ENCODE data around the gene PALLD. TPM values are rescaled to one million over a fixed set of nuclear protein-coding genes. Genes with fewer than 3 reads are reported as not detected.

Gene PALLD
- total RNA-seq, 1 experiment from 2014 or later: 23.7 TPM

- H3K4me1 Mint-ChIP-seq: peaks cover 7% of the 10 kb centered on the region
- ChIA-PET CTCF (no interaction called here), POLR2A (no interaction called here)
- DNase-seq (ENCODE audit: low spot score) (no peak), ATAC-seq (no peak)
- TF ChIP-seq, protein P1, sequence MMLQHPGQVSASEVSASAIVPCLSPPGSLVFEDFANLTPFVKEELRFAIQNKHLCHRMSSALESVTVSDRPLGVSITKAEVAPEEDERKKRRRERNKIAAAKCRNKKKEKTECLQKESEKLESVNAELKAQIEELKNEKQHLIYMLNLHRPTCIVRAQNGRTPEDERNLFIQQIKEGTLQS (CRISPR knock-in tag; conservative IDR thresholded peaks at IDR 0.05): no peak
- TF ChIP-seq HMGA2 (CRISPR knock-in tag; IDR thresholded peaks at IDR 0.05) (no peak), CBFB (CRISPR knock-in tag; IDR thresholded peaks at IDR 0.05; ENCODE audit: low read depth) (no peak), FOXJ3 (CRISPR knock-in tag; IDR thresholded peaks at IDR 0.05; ENCODE audit: borderline replicate concordance) (no peak), TEAD1 (CRISPR knock-in tag; IDR thresholded peaks at IDR 0.05) (no peak), ZNF317 (CRISPR knock-in tag; IDR thresholded peaks at IDR 0.05; ENCODE audit: borderline replicate concordance, low read depth) (no peak), USF2 (CRISPR knock-in tag; IDR thresholded peaks at IDR 0.05) (no peak), JUN (CRISPR knock-in tag; IDR thresholded peaks at IDR 0.05) (no peak), MLX (CRISPR knock-in tag; IDR thresholded peaks at IDR 0.05) (no peak), KAT7 (CRISPR knock-in tag; IDR thresholded peaks at IDR 0.05; ENCODE audit: borderline replicate concordance) (no peak), GTF2I (CRISPR knock-in tag; conservative IDR thresholded peaks at IDR 0.05) (no peak), MXD4 (CRISPR knock-in tag; IDR thresholded peaks at IDR 0.05; ENCODE audit: borderline replicate concordance) (no peak), E2F5 (CRISPR knock-in tag; IDR thresholded peaks at IDR 0.05) (no peak), ZNF121 (CRISPR knock-in tag; IDR thresholded peaks at IDR 0.05) (no peak), SP1 (CRISPR knock-in tag; conservative IDR thresholded peaks at IDR 0.05) (no peak)
- TF ChIP-seq, protein P2, sequence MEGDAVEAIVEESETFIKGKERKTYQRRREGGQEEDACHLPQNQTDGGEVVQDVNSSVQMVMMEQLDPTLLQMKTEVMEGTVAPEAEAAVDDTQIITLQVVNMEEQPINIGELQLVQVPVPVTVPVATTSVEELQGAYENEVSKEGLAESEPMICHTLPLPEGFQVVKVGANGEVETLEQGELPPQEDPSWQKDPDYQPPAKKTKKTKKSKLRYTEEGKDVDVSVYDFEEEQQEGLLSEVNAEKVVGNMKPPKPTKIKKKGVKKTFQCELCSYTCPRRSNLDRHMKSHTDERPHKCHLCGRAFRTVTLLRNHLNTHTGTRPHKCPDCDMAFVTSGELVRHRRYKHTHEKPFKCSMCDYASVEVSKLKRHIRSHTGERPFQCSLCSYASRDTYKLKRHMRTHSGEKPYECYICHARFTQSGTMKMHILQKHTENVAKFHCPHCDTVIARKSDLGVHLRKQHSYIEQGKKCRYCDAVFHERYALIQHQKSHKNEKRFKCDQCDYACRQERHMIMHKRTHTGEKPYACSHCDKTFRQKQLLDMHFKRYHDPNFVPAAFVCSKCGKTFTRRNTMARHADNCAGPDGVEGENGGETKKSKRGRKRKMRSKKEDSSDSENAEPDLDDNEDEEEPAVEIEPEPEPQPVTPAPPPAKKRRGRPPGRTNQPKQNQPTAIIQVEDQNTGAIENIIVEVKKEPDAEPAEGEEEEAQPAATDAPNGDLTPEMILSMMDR (IDR thresholded peaks at IDR 0.05): no peak
- TF ChIP-seq, protein P3, sequence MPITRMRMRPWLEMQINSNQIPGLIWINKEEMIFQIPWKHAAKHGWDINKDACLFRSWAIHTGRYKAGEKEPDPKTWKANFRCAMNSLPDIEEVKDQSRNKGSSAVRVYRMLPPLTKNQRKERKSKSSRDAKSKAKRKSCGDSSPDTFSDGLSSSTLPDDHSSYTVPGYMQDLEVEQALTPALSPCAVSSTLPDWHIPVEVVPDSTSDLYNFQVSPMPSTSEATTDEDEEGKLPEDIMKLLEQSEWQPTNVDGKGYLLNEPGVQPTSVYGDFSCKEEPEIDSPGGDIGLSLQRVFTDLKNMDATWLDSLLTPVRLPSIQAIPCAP (CRISPR knock-in tag; IDR thresholded peaks at IDR 0.05): no peak
- TF ChIP-seq, protein P4, sequence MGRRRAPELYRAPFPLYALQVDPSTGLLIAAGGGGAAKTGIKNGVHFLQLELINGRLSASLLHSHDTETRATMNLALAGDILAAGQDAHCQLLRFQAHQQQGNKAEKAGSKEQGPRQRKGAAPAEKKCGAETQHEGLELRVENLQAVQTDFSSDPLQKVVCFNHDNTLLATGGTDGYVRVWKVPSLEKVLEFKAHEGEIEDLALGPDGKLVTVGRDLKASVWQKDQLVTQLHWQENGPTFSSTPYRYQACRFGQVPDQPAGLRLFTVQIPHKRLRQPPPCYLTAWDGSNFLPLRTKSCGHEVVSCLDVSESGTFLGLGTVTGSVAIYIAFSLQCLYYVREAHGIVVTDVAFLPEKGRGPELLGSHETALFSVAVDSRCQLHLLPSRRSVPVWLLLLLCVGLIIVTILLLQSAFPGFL (CRISPR knock-in tag; IDR thresholded peaks at IDR 0.05; ENCODE audit: borderline replicate concordance): no peak
- H3K27me3 Mint-ChIP-seq (ENCODE audit: low read depth): no peaks in the 10 kb centered on the region
- no peaks in the 10 kb centered on the region for H3K36me3 Mint-ChIP-seq
- H3K4me3 Mint-ChIP-seq: no peak overlapping the region
- H3K9me3 Mint-ChIP-seq: no peaks in the 10 kb centered on the region
- H3K27ac Mint-ChIP-seq: no peak overlapping the region
Observed at GRCh38 chr4:168678751-168679366, 182.0 kb downstream of the PALLD start.

DNA sequence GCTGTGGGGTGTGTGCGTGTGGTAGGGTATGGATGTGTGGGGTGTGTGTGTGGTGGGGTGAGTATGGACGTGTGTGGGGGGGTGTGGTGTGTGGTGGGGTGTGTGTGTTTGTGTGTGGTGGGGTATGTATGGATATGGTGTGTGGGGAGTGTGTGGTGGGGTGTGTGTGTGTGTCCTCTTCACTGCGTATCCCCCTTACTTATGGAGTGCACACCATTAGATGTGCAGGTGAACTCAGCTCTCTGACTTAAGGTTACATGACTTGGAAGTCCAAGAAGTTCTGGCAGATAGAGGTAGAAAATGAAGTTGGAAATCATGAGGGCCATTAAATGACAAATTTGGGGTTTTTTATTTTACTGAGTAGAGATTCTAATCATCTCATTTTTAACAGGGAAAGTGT lies 182.5 kb downstream of the PALLD start:
- no peak for DNase-seq (ENCODE audit: low spot score)
- no peaks in the 10 kb centered on the region for H3K36me3 Mint-ChIP-seq
- H3K9me3 Mint-ChIP-seq: no peaks in the 10 kb centered on the region
- CTCF ChIA-PET: no interaction called here
- POLR2A ChIA-PET: no interaction called here
- H3K27me3 Mint-ChIP-seq (ENCODE audit: low read depth): no peaks in the 10 kb centered on the region
- H3K27ac Mint-ChIP-seq: no peak overlapping the region
- ATAC-seq: no peak
- H3K4me1 Mint-ChIP-seq: peaks cover 7% of the 10 kb centered on the region
- no peak overlapping the region for H3K4me3 Mint-ChIP-seq
- no peak for TF ChIP-seq ARID4B (CRISPR knock-in tag; IDR thresholded peaks at IDR 0.05; ENCODE audit: borderline replicate concordance)
- no peak for TF ChIP-seq MLX (CRISPR knock-in tag; IDR thresholded peaks at IDR 0.05)
- no peak for TF ChIP-seq NR1H2 (CRISPR knock-in tag; IDR thresholded peaks at IDR 0.05)
- no peak for TF ChIP-seq NFE2L1 (CRISPR knock-in tag; IDR thresholded peaks at IDR 0.05)
- no peak for TF ChIP-seq CBFB (CRISPR knock-in tag; IDR thresholded peaks at IDR 0.05; ENCODE audit: low read depth)
- TF ChIP-seq FOXJ3 (CRISPR knock-in tag; IDR thresholded peaks at IDR 0.05; ENCODE audit: borderline replicate concordance): no peak
- TF ChIP-seq GRHL2 (CRISPR knock-in tag; IDR thresholded peaks at IDR 0.05; ENCODE audit: insufficient replicate concordance, severe bottlenecking): no peak
- TF ChIP-seq USF2 (CRISPR knock-in tag; IDR thresholded peaks at IDR 0.05): no peak

Measured in WTC11 (cell line).